HG02678 (cell line): ENCODE results near the gene AK5.

ENCODE experiments used
- ATAC-seq: cut with Tn5 transposase; IDR thresholded peaks from one replicate; pipeline ENCODE4 v1.9.1; 2021; ENCODE audit warnings: mild to moderate bottlenecking, moderate library complexity; ENCODE audit not compliant: unreplicated experiment

The AK5 gene

DNA sequence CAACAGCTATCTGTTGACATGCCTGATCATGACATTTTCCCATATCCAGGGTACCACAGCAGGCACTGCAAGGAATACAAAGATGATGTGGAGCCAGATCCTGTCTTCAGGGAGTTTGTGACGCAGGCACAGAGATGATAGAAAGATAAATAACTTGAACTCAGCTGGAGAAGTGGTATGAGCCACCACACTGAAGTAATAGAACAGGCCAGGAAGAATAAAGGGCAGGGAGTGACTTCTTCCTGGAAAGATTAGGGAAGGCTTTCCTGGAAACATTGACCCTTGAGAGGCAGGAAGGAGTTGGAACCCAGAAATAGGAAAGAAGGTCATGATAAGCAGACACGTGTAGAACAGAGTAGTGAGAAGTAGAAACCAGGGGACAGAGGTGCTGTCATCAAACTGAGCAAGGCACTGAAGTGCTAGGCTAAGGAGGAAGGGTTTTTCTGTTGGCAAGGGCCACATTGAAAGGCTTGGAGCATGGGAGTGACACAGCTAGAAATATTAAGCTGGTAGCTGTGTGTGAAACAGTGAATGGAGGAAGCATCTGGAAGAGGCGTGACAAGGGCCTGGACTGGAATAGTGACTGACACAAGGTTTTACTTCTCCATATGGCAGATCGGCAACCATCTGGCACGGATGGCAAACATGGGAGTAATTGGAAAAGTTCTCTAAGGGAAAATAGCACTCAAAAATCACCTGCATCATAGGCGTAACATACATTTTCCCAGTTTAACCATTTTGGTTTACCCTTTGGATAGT lies 68.4 kb downstream of the AK5 start:
- no peak for ATAC-seq

DNA sequence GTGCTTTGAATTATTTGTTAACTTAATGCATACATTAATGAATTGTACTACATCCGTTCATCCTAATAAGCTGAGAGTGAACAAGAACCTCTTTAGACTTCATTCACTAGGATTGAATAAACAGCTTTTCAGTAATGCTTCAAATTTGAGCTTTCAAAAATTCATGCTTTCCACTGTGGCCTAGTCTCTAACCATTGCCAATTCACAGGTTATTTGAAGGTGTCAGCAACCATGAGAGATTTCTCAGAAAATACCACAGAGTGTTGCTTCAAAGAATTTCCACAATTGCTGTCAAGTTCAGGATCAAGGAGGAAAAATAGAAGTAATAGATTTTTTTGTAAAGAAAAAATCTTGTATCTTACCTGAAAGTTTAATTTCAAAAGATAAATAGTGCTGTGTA lies 72.7 kb downstream of the AK5 start:
- no peak for ATAC-seq

GRCh38 chr1:77355010-77355409 lies 73.2 kb downstream of the AK5 start:
- ATAC-seq, result no peak

DNA sequence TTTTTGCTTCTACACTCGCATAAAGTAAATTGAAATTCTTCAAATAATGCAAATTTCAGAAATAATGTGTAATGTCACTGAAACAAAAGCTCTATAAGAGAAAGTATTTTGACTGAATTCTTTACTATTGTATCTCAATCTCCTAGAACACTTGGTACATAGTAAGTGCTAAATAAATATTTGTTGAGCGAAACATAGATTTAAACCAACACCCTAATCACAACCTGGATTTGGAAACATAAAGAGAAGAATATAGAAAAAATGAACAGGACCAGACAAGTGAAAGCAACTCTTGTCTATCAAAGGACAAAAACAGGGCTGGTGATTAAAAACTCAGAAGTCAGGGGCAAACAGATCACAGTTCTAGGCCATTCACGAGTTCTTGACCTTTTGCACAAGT lies 74.3 kb downstream of the AK5 start:
- ATAC-seq, result no peak

DNA sequence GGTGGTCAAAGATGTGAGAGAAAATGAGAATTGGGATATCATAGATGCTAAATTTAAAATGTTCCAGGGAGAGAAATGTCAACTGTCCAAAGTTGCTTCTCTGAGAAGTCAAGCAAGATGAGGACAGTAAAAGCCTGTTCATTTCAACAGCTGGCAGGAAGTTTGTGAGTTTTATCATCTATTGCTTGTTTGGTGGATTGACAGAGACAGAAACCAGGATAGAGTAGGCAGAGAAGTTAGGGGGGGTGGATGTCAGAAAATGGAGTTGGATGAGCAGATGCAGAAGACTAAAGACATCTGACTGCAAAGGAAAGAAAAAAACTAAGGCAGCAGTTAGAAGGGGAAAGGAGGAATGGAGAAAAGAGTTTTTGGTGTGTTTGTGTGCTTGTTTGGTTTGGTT lies 78.4 kb downstream of the AK5 start:
- ATAC-seq, result no peak

- no peak for ATAC-seq
Observed at GRCh38 chr1:77361621-77362020, 79.8 kb downstream of the AK5 start.

DNA sequence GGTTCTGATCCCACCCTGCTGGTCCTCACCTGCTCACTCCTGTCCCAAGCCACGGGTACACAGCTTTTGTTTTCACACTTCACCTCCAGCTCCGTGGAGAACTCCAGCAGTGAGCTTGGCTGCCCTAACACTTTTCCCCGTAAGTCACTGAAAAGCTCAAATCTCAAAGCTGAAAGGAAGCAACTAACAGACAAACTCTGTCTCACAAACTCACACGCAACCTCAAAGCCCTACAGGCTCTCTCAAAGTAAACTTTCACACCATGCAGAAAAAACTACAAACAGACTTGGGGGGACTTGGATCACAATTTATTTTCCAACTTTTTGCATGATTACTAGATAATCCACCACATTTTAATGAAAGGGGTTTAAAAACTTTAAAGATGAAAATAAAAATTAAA lies 88.3 kb downstream of the AK5 start:
- no peak for ATAC-seq

DNA sequence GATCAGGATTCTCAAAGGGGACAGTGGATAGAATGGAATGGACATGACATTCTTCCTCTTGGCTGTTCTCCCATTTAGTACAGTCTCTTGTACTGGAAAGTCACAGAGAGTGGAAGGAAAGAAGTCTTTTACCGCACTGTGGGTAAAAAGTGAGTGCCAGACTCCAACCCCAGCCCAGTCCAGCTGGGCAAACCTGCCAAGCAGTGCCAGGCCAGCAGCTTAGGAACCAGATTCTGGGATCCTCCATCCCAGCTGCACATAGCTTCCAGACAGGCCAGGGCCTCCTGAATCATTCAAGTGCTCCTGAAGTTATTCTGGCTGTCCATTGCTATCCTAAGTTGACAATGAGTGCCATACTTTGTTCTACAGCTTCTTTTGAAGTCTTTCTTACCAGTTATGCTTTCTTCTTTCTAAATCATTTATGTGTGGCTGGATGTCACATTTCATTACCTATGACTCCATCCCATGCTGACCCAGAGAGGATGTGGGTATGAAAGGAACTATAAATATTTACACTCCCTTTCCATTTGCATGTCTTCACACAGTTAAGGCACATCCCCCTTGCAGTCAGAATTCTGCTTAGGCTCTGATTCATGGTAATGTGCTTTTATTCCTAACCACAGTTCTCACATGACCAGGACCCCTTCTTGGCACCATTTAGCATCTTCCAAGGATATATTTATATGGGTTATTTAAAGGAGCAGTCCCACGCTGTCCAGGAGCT lies 88.9 kb downstream of the AK5 start:
- no peak for ATAC-seq

- no peak for ATAC-seq
Observed at GRCh38 chr1:77371396-77371795, 89.6 kb downstream of the AK5 start.

DNA sequence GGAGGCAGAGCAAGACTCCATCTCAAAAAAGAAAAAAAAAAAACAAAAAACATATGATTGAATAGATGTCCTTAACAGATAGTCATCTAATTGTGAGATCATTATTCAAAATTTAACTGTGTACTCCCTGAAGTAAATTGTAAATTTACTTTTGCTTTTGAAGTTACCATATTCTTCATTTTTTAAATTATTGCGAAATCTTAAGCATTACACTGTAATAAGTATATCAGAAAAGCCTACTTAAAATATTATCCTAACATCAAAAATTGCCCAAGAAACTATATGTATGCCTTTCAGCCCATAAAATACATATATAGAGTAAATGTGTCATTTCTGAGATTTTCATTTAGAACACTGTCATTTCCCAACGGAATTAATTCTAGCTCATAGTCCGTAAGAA lies 91.9 kb downstream of the AK5 start:
- ATAC-seq, result no peak

DNA sequence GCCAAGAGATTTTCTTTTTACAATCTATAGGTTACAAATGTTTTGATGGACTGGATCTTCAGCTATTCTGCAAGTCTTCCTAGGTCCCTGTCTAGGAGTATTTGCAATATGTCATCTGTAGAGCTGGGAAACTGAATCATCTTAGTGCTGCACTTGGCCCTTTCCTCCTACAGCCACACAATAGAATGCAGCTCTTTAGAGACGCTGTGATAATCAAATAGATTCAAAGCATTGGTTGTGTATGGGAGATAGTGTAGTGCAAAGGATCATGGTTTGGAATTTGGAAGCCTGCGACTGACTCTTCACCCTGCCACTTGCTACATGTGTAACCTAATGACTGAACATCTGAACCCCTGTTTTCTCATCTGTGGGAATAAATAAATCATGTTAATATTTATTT lies 93.7 kb downstream of the AK5 start:
- ATAC-seq, result no peak

- no peak for ATAC-seq
Observed at GRCh38 chr1:77375990-77376389, 94.2 kb downstream of the AK5 start.

DNA sequence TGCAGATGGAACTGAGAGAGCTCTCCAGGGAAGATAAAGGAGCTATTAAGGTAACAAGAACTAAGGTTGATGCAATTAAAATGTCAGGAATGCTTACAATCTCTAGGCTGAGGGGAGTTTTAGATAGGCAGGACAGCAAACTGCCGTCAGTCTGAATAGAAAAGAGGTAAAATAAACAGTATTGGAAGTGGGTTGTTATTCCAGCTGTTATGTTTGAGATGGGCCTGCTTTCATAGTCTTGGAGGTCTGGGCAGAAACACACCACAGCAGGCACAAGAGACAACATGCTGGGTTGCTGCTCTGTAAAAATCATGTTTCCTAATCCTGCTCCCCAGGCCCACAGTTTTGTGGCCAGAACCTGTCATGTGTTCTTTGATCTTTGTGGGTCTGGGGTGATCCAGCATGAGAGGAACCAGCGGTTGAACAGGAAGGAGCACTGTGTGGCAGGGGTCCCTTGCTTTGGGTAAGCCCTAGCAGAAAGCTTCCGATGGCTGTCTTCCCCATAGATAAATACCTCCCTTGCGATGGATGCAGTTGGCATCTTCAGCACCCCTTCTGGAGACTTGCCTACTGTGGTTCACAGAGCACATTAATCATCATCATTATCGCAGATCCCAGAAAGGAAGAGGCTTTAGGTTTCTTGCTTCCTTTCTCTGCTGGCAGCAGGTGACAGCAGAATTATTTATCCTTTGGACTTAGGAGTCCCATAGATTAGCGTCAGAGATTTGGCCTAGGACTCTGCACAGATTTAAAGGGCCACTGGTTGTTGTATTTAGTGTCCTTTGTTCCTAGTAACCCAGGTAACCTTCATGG lies 97.1 kb downstream of the AK5 start:
- ATAC-seq, result no peak

GRCh38 chr1:77382366-77382765 lies 100.5 kb downstream of the AK5 start:
- no peak for ATAC-seq

GRCh38 chr1:77383236-77383635 lies 101.4 kb downstream of the AK5 start:
- ATAC-seq, result no peak

- ATAC-seq, result no peak
Observed at GRCh38 chr1:77385551-77385950, 103.7 kb downstream of the AK5 start.

DNA sequence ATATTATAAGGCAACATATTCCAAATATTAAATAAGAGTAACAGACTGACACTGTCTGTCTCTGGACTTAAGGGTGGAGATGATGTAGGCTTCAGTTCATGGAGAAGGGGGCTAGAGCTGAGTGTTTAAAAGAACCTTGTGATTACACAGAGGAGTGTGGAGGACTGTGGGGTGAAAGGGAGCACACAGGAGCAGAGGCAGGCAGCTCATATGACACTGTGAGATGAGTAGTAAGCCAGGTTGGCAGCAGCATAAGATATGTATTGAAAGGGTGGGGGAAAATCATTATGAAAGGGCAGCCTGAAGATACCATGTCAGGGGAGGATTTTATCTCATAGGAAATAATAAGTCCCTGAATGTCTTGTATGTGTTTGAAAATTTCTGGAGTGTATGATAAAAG lies 104.5 kb downstream of the AK5 start:
- ATAC-seq, result no peak

DNA sequence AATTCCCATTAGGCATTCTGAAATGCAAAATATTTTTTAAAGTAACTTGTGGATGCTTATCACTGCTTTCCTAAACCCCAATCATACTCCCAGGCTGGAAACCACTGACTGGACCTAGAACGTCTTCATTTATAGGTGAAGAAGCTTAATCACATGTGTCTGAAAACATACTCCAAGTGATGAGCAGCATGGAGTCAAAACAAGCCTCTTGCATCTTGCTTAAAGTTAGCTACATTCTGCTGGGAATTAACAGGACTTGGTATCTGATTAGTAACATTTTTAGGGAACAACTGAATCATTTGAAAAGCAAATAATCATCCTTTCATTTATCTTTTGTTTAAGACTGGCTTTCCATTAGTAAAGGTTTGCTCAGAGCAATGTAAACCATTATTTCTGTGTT lies 105.7 kb downstream of the AK5 start:
- ATAC-seq, result no peak

DNA sequence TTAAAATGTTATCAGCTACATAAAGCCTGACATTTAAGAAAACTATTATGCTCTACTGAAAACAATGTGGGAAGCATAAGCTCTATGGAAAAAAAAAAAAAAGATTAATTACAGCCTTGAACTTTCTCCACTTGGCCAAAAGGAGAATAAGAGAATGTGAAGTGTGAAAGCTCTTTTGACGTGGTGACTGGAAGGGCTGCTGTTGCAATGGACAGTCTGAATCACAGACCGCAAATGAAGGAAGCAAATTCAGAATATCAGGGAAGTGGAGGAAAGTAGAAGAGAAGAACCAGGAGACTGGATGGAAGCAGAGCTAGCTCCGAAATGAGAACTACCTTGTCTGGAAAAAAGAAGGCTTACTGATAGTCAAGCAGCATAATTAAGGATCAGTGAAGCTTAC lies 106.8 kb downstream of the AK5 start:
- no peak for ATAC-seq

- ATAC-seq, result no peak
Observed at GRCh38 chr1:77392486-77392885, 110.7 kb downstream of the AK5 start.

DNA sequence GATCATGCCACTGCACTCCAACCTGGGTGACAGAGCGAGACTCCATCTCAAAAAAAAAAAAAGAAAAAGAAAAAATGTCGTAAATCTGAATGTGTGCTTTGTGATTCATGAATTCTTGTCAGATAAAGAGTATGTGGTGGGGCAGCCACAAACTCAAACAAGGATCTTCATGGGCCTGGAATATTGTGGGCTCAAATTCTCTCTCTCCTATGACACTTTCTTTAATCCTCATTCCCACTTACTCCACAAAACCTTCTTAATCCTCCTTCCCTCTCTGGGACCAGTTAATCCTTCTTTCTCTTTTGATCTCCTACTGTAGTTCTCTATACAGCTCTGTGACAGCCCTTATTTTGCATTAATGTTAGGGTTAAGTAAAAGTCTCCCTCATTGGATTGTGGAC lies 112.3 kb downstream of the AK5 start:
- no peak for ATAC-seq

GRCh38 chr1:77395051-77395450 lies 113.2 kb downstream of the AK5 start:
- no peak for ATAC-seq
